Measurements from ENCODE around the gene DHRS7B. TPM values are rescaled to one million over a fixed set of nuclear protein-coding genes. Genes with fewer than 3 reads are reported as not detected.
A peak's percentile ranks its signal among the peaks of the same experiment; 100 is the strongest.

The DHRS7B gene
- total and polyA plus RNA-seq, 10 donors: 13.3 to 31.3 (median 18.7) TPM

DNA sequence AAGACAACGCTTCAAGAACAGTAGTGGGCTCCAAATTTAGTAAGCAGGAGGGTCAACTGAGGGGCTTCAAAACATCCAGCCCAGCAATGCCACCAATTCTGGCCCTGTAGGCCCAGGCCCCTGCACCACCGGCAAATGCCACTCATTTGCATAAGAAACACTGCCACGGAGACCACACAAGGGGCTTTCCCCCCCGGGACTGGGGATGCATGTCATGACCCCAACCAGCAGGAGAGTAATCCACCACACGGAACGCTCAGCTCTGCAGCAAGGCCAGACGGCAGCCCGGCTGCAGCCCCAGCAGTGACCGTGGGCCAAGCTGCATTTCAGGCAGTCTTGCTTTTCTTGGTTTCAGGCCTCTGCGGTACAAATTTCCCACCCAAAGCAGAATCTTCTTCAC lies 73.1 kb downstream of the DHRS7B start:
- Histone ChIP-seq H3K27me3 (replicated peaks in 1 of 7) (no peaks in the 10 kb centered on the region), H3K36me3 (peaks cover 0 to 84% (median 33%) of the 10 kb centered on the region in 6 donors), H3K4me3 (no peak overlapping the region), H3K4me1 (peaks cover 0 to 56% (median 36%) of the 10 kb centered on the region in 6 donors), H3K9me3 (no peaks in the 10 kb centered on the region), H3K27ac (no peak overlapping the region)
- 64 to 96% (median 71%) methylated on average over 7 to 10 of the region's 10 CpGs for WGBS, 5 donors
- TF ChIP-seq POLR2AphosphoS5 (IDR thresholded peaks at IDR 0.05): peak in 1 of 3 donors; percentile 39
- TF ChIP-seq, protein P1, sequence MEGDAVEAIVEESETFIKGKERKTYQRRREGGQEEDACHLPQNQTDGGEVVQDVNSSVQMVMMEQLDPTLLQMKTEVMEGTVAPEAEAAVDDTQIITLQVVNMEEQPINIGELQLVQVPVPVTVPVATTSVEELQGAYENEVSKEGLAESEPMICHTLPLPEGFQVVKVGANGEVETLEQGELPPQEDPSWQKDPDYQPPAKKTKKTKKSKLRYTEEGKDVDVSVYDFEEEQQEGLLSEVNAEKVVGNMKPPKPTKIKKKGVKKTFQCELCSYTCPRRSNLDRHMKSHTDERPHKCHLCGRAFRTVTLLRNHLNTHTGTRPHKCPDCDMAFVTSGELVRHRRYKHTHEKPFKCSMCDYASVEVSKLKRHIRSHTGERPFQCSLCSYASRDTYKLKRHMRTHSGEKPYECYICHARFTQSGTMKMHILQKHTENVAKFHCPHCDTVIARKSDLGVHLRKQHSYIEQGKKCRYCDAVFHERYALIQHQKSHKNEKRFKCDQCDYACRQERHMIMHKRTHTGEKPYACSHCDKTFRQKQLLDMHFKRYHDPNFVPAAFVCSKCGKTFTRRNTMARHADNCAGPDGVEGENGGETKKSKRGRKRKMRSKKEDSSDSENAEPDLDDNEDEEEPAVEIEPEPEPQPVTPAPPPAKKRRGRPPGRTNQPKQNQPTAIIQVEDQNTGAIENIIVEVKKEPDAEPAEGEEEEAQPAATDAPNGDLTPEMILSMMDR (IDR thresholded peaks at IDR 0.05 in 8 of 11, conservative IDR thresholded peaks at IDR 0.05 in 3 of 11): no peak
- no peak for TF ChIP-seq POLR2A (IDR thresholded peaks at IDR 0.05)
- intact Hi-C loops (cut with DNase I; ENCODE audit: low total_unique reads): no loop called here
- DNase-seq: no peak

DNA sequence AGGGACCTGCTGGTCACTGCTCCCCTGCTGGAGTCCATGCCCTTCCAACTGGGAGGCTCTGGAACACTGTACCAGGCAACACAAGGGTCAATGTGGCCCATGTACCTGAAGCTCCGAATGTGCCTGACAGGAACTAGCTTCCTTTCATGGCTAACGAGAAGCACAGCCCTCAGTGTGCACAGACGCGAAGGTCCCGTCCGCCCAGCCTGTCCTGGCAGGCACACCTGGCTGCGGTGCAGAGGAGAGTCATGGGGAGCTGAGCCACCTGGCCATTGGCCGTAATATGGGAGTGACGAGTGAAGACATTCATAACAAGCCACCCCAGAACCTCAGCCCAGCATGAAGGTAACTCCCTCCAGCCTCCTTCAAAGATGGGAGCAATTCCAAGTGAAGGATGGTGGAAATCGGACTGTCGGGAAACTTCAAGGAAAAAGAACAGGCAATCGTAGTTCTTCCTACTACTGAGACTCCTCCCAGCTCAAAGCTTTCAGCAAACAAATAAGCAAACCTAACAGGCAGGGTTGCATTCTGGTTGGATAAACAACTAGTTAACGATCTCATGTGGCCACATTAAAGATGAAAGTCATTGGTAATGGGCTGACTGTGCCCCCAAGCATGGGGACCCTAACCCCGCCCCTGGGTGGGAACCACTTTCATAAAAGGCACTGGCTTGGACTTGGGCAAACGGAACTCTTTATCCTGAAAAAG lies 74.0 kb downstream of the DHRS7B start:
- Histone ChIP-seq H3K36me3 (peaks cover 0 to 84% (median 33%) of the 10 kb centered on the region in 6 donors), H3K27ac (no peak overlapping the region), H3K4me3 (no peak overlapping the region), H3K4me1 (peaks cover 0 to 65% (median 42%) of the 10 kb centered on the region in 6 donors), H3K9me3 (no peaks in the 10 kb centered on the region), H3K27me3 (replicated peaks in 1 of 7) (no peaks in the 10 kb centered on the region)
- intact Hi-C loops (cut with DNase I; ENCODE audit: low total_unique reads): no loop called here
- TF ChIP-seq POLR2AphosphoS5 (IDR thresholded peaks at IDR 0.05): peak in 1 of 3 donors; percentile 43
- TF ChIP-seq POLR2A (IDR thresholded peaks at IDR 0.05): no peak
- TF ChIP-seq, protein P1 (IDR thresholded peaks at IDR 0.05 in 8 of 11, conservative IDR thresholded peaks at IDR 0.05 in 3 of 11): no peak
- WGBS, 5 donors: 84 to 93% (median 89%) methylated on average over 14 to 15 of the region's 15 CpGs
- DNase-seq: no peak

DNA sequence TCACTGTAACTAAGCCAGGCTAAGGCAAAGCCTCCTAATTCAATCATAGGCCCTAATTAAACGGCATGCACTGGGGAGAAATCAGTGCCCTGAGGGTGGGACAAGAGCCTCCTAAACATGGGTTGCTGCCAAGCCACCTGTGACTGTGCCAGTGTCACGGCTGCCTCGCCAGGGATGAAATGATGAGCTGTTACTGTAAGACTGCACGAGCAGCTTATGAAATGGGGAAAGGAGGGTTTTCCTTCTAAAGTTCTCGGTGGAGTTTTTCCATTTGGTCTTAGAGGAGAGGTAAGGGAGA lies 74.5 kb downstream of the DHRS7B start:
- Histone ChIP-seq H3K4me1 (peaks cover 0 to 70% (median 42%) of the 10 kb centered on the region in 6 donors), H3K27ac (no peak overlapping the region), H3K27me3 (replicated peaks in 1 of 7) (no peaks in the 10 kb centered on the region), H3K9me3 (no peaks in the 10 kb centered on the region), H3K36me3 (peaks cover 0 to 84% (median 31%) of the 10 kb centered on the region in 6 donors), H3K4me3 (no peak overlapping the region)
- DNase-seq: no peak
- intact Hi-C loops (cut with DNase I; ENCODE audit: low total_unique reads): no loop called here
- TF ChIP-seq POLR2A (IDR thresholded peaks at IDR 0.05) (no peak), POLR2AphosphoS5 (IDR thresholded peaks at IDR 0.05) (no peak)
- TF ChIP-seq, protein P1 (IDR thresholded peaks at IDR 0.05 in 8 of 11, conservative IDR thresholded peaks at IDR 0.05 in 3 of 11): no peak
- WGBS, 5 donors: 59 to 71% (median 63%) methylated on average over 5 of the region's 5 CpGs

DNA sequence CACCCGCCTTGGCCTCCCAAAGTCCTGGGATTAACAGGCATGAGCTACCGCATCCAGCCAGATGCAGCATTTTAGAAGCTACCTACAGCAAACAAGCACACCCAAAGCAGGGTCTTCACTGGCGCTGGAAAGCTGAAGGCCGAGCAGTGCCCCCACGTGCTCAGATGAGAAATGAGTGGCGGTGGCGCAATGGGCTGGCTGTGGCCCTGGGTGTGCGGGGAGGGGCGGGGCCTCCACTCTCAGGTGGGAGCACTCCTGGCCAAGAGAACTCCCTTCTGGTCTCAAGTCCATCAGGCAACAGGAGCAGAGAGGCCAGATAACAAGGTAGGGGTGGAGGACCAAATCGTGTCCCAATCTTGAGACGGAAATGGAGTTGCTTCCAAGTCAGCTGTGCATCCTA lies 75.1 kb downstream of the DHRS7B start:
- 86 to 92% (median 91%) methylated on average over 4 to 11 of the region's 11 CpGs for WGBS, 5 donors
- Histone ChIP-seq H3K27ac (peak overlapping the region in 1 of 8 donors; percentile 13), H3K4me3 (no peak overlapping the region), H3K4me1 (peaks cover 0 to 77% (median 44%) of the 10 kb centered on the region in 6 donors), H3K36me3 (peaks cover 0 to 84% (median 28%) of the 10 kb centered on the region in 6 donors), H3K9me3 (no peaks in the 10 kb centered on the region), H3K27me3 (replicated peaks in 1 of 7) (no peaks in the 10 kb centered on the region)
- intact Hi-C loops (cut with DNase I; ENCODE audit: low total_unique reads): no loop called here
- TF ChIP-seq POLR2A (IDR thresholded peaks at IDR 0.05) (no peak), POLR2AphosphoS5 (IDR thresholded peaks at IDR 0.05) (no peak)
- TF ChIP-seq, protein P1 (IDR thresholded peaks at IDR 0.05 in 8 of 11, conservative IDR thresholded peaks at IDR 0.05 in 3 of 11): no peak
- DNase-seq: no peak

Measured in spleen (tissue), 11 donors.